ENCODE measurements around the gene RAET1E. TPM values are rescaled to one million over a fixed set of nuclear protein-coding genes. Genes with fewer than 3 reads are reported as not detected.
A peak's percentile ranks its signal among the peaks of the same experiment; 100 is the strongest.
"Not testable (repeated sequence)": the region's sequence is repeated elsewhere in the genome, so short reads cannot be mapped to it uniquely, and the experiment has no call there.

RAET1E gene, protein sequence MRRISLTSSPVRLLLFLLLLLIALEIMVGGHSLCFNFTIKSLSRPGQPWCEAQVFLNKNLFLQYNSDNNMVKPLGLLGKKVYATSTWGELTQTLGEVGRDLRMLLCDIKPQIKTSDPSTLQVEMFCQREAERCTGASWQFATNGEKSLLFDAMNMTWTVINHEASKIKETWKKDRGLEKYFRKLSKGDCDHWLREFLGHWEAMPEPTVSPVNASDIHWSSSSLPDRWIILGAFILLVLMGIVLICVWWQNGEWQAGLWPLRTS
- polyA plus RNA-seq (2014; cell fraction: cytosol; rRNA removed) = not detected in 2 replicates
- polyA plus RNA-seq (2014; cell fraction: nucleus; rRNA removed) = not detected in 2 replicates

DNA sequence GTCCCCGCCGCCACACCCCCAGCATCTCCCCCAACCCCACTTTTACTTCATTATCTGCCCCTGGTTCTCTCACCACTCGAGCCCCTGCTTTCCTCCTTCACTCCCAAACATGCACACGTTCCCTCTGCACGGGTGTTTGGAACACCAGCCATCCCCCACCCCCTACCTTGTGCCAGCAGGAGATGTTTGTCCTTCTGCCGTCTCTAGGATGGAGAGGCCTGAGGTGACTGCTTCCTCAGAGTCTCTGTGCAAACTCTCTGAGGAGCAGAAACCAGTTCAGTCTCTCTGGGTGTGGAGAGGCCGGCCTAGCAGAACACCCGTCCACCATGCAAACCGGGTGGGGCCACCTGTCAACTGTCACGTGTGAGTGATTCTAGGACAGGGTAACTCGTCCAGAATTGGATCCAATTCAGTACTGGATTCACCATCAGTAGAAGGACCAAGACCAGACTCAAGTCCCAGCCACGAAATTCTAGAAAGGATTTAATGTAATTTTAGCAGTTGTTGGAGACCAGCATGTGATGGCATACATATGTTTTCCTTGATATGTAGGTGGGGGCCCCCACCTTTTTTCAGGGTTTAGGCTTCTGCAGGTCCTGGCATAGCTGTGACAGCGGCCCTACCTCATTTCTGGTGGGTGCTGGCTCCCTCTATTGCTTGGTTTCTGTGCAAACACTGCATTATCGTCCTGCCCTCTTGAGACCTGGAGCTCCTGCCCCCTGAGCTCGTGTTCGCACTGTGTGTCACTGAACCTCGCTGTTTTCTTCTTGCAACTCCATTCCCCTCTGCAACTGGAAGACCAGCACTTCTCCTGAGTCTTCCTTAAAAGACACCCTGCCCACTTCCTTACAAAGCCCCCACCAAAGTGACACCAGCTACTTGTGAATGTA lies at the start of gene RAET1E:
RAET1E (minus strand) TSS at position 259 of the 890 bp plus-strand sequence. CDS start 7,212 bp downstream, outside the sequence.
- no peak for DNase-seq (ENCODE audit: low spot score)

DNA sequence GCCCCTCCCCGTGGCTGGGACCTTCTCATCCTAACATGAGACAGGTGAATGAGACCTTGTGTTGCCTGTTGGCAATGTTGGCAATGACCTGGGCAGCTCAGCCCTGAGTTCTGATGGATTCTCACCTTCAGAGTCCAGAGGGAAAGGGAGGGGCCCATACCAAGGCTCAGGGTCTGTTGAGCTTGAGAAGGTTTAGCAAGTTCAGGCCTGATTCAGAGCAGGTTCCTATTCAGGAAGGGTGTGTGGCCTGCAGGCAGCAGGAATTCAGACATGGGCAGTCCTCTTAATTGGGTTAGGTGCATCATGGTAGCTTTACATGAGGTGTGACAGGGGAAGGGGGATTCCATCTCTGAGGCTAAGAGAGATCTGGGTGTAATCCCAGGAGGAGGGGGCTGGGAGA lies 49.6 kb upstream of the RAET1E start:
- not testable (repeated sequence) for DNase-seq (ENCODE audit: low spot score)

DNA sequence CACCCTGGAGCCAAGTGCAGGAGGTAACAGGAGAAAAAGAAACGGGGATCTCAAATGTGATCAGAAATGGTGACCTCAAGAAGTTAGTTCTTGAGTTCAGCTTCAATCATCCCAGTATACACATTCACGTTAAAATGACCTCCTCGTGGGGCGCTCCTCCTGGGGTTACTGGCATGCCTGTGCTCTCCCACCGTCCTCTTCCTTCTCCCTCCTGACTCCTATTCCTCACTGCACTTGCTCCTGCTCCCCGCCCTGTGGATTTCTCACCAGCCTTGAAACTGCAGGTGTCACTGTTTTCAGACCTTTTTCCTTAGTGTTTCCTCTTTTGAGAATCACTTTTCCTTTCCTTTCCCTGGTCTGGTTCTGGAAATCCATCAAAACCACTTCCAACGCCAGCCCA lies 48.7 kb upstream of the RAET1E start:
- DNase-seq (ENCODE audit: low spot score) = not testable (repeated sequence)

DNA sequence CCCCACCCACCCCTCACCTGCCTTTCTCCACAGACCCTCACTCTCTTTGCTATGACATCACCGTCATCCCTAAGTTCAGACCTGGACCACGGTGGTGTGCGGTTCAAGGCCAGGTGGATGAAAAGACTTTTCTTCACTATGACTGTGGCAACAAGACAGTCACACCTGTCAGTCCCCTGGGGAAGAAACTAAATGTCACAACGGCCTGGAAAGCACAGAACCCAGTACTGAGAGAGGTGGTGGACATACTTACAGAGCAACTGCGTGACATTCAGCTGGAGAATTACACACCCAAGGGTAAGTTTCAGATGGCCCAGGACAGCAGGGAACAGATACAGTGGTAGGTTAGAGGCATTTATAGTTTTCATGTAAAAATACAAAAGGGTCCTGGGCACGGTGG lies 47.4 kb upstream of the RAET1E start:
- DNase-seq (ENCODE audit: low spot score) = not testable (repeated sequence)

DNA sequence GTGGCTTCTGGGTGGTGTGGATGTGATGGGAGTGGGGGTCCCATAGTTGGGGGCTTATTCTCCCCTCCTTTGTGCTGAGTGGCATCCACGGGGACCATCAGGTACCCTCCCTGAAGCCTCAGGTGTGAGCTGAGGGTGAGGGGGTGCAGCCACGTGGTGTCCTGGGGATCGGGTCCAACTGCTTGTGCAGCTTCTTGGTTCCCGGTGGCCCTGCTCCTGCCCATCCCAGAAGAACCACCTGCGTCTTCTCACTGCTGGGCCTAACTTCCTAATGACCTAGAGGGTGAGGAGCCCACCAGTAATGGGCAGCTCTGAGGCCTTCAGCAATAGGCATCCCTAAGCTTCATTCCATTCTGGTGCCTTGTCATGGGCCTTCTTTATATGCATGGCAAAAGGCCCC lies 45.4 kb upstream of the RAET1E start:
- not testable (repeated sequence) for DNase-seq (ENCODE audit: low spot score)

DNA sequence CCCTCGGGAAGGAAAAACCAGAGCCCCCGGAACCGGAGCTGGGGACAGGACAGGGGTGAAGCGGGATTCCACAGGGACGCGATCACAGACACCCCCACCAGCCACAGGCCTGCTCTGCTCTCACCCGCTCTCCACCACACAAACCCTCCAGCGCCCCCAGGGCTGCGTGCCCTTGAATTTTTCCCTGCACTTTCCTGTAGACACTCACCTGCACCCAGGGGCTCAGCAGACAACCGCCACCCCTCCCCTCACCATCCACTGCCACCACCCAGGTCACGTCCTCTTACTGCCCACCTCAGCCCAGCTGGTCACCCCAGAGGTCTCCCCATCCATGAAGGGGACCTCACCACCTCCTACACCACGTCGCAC lies 44.5 kb upstream of the RAET1E start:
- DNase-seq (ENCODE audit: low spot score) = no peak

DNA sequence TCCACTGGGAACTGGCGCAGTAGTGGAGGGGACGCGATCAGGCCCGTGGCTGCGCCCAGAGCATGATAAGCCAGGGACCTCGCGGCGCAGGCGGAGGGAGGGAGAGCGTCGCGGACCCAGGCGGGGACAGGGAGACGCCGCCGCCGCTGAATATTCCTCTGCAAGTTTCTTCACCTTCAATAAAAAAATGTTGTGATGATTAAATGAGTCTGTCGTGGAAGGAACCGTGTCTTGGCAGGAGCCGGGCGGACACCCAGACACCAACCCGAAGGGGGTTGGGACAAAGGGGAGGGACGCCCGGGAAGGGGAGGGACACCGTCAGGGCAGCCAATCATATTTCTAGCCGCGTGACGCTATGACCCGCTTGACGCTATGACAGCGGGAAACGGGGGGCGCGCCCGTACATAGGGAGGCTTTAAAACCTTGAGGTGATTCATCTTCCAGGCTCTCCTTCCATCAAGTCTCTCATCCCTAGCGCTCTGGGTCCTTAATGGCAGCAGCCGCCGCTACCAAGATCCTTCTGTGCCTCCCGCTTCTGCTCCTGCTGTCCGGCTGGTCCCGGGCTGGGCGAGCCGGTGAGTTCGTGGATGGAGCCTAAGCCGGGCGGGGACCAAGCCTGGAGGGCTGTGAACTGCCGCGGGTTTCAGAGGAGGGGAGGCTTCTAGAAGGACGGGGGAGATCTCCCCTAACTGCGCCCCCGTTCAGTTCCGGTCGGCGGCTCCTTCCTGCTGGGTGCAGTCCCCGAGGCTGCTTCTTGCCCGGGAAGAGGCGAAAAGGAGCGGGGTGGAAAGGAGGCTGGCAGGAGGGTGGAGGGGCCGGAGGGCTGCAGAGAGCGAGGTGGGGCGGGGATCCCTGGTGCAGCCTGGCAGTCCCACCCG lies 43.9 kb upstream of the RAET1E start, which contains the start of gene ULBP2:
ULBP2 (plus strand) TSS at position 432 of the 878 bp plus-strand sequence; CDS start at position 491, 59 bp downstream.
- DNase-seq (ENCODE audit: low spot score) = peak; percentile 79

DNA sequence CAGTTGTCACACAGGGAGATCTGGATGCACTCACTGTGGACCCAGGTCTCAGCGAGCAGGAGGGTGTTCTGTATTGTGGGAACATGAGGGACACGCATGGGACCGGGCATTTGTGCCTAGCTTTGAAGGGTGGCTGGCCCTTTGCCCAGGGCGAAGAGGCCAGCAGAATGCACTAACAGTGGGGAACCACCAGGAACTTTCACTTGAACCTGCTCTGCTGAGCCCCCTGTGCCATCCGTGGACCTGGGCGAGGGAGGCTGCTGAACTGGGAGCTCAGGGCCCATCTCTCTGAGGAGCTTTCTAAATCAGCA lies 42.7 kb upstream of the RAET1E start:
- no peak for DNase-seq (ENCODE audit: low spot score)

DNA sequence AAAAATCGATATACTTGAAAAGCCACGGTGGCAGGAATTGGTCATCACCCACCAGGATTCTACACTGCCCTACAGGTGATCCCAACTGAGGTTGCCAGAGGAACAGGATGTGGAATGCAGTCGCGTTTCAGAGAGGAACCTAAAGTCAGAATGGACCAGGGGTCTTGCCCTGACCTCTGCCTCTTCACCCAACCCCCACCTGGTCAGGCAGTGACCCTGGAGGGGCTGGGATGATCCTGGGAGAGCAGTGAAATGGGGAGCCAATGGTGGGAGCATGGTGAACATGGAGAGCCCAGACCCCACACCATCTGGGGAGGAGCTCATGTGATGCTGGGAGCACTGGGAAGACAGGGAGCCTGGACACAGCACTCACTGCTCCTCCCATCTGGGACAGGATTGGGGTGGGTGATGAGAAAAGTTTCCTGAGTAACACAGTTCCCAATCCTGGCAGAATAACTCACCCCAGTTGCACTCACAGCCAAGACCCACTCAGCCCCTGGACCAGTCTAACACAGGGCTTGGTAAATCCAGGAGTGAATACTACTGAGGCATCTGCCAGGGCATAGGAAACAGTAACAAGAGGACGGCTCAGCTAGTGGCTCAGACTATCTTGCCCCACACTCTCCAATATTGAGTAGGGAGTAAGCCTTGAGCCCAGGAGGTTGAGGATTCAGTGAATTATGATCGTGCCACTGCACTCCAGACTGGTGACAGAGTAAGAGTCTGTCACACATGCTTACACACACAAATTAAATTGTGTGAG lies 42.2 kb upstream of the RAET1E start:
- DNase-seq (ENCODE audit: low spot score) = no peak

DNA sequence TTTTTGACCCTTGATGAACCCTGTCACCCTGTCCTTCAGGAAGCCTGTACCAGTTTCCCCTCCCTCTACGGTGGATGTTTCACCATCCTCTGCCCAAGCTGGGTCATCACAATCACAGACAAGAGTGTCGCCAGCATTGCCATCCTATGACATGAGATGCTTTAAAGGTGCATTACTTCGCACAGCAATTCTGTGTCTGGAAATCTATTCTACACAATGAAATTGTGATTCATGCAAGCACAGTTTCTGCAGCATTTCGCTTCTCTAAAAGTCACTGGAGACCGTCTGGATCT lies 41.4 kb upstream of the RAET1E start:
- DNase-seq (ENCODE audit: low spot score) = no peak

DNA sequence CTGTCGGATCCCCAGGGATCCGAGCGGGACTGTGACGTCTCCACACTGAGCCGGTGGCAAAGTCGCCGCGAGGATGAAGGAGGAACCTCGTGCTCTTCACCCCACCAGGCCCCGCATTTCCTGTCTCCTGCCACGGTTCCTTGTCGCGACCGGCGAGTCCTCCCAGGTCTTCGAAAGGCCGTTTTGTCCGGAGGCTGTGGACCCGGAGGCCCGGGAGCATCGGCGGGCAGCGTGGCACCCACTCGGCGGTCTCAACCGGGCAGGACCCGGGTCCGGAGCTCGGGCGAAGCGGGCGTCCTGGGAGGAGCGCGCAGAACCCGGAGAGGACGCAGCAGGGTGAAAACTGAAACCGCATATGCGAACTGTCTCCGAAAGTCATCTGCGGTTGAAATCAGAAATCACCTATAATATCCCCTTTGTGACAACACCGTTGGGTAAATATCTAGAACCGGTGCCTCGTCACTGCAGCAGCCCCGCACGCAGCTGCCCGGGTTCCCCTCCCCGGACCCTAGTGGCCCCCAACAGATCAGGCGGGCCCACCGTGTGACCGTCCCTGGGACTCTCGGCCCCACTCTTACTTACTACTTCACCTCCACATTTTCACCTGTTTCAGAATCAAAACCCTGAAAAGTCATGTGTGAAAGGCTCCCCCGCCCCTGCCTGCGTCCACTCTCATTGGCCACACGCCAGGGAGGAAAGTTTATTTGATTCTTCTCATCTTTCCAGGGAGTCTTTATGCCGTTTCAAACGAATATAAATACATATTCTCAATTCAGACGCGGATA lies 40.9 kb upstream of the RAET1E start:
- no peak for DNase-seq (ENCODE audit: low spot score)

DNA sequence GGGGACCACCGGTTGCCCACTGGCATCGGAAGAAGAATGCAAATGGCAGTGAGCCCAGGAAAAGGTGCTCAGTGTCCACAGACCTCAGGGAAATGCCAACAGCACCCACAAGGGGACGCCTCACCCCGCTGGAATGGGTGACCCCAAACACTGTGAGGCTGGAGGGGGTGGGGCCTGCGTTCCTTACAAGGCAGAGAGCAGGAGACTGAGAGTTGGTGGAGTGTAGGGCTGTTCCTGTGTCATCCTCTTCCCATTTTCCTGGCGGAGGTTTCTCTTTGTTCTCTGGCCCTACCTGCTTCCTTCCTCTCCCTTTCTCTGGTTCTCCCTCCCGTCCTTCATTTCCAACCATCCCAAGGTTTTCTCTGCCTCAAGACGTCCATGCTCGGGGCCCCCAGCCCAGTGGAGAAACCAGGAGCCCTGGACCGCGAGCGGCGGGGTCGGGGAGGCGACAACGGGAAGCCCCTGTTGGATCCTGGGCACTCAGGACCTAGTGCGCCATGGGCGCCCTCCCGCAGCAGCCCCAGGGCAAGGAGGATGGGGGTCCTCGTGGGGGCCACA lies 40.2 kb upstream of the RAET1E start:
- DNase-seq (ENCODE audit: low spot score) = not testable (repeated sequence)

DNA sequence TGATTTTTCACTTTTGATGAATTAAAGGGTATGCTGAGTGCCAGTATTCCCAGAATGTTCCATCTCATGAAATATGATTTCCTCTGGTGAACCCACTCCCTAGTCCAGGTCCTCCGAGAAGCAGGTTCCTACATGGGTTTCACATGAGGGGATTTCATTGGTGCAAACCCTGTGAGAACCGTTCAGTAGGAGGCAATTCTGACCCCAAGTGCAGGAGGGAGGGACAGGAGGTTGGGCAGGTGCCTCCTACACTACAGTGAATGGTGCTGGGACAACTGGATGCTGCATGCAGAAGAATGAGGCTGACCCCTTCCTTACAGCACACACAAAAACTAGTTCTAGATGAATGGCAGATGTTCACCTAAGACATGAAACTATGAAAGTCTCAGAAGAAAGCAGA lies 38.8 kb upstream of the RAET1E start:
- DNase-seq (ENCODE audit: low spot score) = no peak

DNA sequence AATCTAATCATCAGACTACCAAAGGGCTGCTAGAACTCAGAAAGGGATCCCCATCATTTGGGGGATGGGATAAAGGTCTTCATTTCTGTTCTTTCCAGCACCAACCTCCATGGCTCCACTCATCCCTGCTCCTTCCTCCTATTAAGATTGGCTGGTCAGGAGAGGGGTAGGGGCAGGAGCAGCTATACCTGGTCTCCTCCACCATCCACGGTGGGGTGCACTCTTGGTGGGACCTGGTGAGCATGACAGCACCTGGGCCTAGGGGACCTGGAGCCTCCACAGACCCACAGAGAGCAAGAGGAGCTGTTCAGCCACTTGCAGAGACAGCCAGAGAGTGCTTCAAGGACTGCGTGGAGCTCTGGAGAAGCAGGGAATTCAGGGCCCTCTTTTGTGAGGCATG lies 37.8 kb upstream of the RAET1E start:
- no peak for DNase-seq (ENCODE audit: low spot score)

DNA sequence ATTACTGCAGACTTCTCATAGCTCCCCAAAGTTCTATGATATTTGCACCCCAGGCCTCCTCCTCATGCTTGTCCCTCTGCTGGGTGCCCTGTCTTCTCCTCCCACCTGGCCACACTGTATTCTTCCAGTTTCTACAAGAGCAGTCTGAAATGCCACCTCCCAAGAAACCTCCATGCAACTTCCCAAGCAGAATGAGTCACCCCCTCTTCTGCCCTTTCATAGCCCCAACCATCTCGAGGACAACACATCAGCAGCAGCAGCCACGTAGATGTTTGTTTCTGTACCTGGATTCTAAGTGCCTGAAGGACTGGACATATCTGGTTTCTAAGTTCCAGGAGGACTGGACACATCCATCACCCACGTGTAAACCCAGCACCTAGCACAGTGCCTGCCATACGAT lies 37.3 kb upstream of the RAET1E start:
- no peak for DNase-seq (ENCODE audit: low spot score)

DNA sequence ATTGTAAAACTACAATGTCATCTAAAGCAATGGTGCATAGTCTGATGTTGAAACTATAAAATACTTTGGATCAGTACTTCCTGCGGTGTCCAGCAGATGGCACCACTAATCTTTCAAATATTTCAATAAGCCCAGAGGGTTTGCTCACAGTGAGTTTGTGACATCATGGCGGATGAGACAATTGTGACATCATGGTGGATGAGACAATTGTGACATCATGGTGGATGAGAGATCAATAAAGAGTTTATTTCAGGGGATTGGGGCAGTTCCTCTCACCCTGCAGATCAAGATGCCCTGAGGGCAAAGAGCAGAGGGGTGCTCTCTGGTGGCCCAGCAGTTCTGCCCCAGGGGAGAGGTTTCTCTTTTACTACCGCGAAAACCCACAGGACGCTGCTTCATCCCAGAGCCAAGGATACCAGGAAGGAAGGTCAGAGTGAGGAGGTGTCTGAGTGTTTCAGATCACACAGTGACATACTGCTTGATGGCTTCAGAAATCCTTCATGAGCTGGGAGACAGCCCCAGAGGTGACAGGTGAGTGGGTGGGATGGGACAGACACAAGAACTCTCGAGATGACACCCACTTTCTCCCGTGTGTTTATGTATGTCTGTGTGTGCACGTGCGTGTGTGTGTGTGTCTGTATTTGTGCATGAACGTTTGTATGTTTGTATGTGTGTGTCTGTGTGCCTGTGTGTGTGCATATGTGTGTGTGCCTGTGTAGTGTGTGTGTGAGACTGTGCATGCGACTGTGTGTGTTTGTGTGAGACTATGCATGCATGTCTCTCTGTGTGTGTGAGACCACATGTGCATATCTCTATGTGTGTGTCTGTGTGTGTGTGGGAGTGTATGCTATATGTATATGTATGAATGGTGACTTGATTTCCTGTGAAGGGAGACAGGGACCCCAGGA lies 36.6 kb upstream of the RAET1E start:
- DNase-seq (ENCODE audit: low spot score) = peak; percentile 60

DNA sequence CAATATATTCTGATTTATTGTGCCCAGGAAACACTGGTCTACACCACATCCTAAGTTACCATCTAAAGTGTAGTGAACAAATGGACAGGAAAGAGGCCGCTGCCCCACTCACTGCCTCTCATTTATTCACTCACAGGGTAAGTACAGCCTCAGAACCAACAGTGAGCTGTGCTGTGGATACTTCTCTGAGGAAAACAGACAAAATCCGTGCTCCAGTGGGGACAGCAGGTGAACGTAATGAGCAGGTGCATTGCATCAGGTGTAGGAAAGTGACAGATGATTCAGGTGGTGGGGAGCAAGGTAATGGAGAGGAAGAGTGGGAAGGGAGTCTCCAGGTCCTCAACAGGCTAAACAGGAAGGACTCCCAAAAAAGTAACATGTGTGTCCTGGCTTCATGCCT lies 35.5 kb upstream of the RAET1E start:
- no peak for DNase-seq (ENCODE audit: low spot score)

DNA sequence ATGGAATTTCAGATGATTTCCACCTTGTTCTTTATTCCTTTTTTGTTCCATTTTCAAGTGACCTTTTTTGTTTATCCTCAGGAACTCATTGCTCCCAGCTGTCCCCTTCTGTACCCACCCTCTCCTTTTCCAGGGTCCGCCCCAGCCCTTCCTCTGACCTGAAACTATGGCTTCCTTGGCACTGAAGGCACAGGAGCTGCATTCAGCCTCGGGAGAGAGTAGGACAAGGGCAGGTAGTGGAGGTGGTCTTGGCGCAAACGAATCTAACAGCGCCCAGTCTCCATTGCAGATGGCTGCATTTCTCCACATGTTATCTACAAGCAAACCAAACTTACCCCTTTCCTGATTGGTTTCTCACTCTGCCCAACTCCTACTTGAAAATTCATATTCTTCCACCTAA lies 35.1 kb upstream of the RAET1E start:
- DNase-seq (ENCODE audit: low spot score) = no peak

DNA sequence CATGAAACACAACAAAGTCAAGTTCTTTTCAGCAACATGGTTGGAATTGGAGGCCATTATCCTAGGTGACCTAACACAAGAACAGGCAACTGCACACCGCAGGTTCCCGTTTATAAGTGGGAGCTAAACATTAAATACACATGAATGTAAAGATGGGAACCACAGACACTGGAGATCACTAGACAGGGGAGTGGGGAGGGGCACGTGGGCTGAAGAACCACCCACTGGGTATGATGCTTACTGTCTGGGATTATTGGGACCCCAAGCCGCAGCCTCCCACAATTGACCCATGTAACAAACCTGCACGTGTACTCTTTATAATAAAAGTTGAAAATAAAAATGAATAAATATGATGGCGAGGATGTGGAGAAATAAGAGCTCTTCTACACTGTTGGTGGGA lies 33.6 kb upstream of the RAET1E start:
- DNase-seq (ENCODE audit: low spot score) = no peak

All from SK-N-DZ (cell line).